Renal cortical epithelial cell (primary cell): ENCODE data around the gene ZNF217. TPM values are rescaled to one million over a fixed set of nuclear protein-coding genes. Genes with fewer than 3 reads are reported as not detected.
"Not testable (repeated sequence)": the region's sequence is repeated elsewhere in the genome, so short reads cannot be mapped to it uniquely, and the experiment has no call there.

Source experiments
- DNase-seq: peaks from one replicate; pipeline ENCODE4 v3.0.0-alpha.2; 2011; ENCODE audit warnings: low read depth
- total RNA-seq: library from RNA; depleted of rRNA; stranded (reverse); fragments of >200 nt; gene quantifications from 2 replicates; pipeline ENCODE4 v1.2.3, GENCODE V29; 2014

The ZNF217 gene
- total RNA-seq, 1 donor from 2014 or later, result 49.4 TPM

DNA sequence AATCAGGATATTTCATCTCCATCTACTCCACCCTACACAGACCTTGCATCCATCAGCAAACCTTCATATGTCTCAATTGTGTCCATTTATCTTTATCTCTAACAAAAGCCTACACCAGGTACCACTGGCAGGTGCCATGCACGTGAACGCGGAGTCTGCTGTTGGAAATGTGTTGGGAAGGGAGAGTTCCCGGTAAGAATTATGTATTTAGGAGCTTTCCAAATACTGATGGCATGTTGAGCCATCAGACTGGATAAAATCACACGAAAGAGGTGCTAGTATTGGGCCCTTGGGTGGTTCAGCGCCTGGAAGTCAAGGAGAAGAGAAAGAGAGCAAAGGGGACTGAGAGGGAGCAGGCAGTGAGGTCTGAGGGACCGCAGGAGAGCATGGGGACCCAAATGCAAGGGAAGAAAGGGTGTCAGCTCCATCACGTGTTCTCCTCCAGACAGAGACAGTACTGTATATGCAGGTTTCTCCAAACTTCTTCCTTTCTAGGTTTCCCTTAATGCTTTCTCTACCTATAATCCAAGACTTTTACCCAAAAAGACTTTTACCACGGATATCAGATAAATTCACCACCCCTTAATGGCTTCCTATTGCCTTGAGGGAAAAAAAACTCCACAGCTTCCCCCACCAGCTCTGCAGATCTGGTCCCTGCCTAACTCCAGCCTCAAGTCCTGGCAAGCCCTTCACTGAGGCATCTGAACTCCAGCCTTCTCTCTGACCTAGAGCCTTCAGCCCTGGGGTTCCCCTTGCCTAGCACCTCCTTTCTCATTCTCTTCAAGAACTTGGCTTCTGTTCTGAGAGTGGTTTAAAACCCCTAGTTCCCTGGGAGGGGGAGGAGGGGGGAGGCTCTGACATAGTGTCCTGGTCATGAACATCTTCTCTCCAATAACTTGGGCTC, 4.8 kb upstream of the ZNF217 start:
- no peak for DNase-seq

DNA sequence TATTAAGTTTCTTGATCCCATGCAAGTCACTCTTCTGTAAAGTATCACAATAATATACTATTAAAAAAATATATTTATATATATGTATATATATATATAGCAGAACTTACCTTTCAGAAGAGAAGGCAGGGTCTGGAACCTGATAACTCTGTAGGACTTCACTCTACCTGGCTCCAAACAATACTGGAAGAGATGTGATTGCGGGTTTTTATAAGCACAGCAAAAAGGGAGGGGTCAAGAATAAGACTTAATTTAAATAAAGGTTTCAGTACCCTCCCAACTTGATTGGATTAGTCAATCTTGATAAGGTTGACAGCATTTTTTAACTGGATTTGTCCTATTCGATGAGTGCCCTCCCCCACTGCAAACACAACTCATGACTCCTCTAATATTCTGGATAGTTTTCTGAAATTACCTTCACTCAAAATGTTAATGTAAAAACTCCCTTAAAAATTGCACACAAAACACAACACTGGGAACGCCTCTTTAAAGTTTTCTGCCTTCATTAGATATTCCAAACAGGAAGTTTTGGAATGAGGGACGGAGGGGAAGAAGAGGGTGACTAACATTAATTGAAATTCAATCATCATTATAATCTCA, 4.0 kb upstream of the ZNF217 start:
- DNase-seq, result no peak

DNA sequence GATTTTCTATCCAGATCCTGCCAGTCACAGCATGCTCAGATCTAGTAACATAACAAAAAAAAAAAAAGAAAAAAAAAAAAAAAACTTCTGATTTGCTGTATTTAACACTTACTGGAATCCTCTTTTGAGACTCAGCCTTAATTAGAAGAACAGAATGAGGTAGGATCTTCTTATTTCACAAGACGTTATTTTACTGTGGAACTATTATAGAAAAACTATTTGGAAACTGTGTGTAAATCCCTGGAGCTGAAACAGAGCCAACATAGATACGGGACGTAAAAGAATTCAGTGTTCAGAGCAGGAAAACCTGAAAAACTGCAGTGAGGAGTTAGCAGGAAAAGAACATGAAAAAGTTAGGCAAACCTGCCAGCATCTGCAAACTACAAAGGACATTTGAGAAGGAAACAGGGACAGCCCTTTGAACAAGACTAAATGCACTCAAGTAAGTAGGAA, 3.4 kb upstream of the ZNF217 start:
- no peak for DNase-seq

DNA sequence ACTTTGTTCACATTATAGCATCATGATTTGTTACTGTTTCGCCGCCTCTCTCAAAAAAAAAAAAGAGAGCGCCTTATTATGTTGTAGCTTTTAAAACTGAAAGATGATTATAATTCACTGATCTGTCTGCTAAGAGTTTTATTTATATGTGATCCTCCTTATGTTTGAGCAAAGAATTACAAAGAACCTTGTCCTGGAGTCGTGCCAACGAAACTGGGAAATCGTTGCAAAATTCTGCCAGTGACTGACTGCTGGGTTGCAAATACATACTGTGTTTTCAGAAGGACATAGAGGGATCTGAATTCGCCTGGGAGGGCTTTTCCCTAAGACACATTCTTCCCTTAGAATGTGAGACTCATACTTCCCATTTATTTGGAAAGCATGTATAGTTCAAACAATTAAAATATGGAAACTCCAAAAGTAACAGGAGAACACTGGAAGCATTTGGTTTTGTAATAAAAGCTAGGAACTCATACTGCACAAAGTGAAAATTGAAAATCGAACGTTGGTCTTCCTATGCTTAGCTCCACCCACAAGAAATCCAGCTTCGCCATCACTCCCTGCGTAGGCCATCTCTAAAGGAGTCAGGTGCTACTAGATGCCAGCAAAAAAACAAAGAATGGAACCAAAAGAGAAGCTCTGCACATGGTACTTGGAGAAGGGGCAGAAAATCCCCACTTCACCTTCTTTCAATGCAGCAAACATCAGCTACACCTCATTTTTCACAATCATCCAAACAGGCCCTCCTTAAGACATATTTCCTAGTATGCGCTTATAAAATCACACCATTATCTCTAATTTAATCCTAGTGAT, 2.8 kb upstream of the ZNF217 start:
- not testable (repeated sequence) for DNase-seq

DNA sequence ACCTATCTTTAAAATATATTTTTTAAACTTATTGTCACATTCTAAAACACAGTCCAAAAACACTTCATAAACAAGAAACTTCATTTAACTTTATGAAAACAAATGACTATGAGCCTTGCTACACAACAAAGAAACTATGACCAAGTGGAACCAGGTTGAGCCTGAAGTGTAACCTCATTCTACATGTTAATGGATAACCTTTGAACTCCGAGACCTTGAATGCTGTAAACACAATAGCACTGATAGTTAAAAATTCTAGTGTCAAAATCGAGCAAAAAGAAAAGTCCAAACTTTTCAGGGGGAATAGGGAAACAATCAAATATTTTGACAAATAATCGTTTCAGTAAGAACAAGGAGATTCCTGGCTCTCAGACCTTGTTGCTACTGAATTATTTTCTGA, 2.1 kb upstream of the ZNF217 start:
- peak; percentile 73 for DNase-seq

DNA sequence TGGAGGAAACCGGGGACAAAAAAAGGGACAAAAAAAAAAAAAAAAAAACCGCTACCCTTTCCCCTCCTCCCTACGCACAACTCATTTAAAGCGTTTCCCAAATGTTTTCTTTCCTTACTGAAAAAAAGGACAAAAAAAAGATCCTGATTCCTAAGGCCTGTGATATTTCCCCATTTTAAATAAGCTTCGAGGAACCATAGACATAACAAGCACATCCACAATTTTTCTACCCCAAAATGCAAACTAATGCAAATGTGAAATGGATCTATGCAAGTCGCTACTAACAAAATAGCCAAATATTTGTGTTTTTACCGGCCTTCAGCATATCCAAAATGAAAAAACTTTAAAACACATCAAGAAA, 1.4 kb upstream of the ZNF217 start:
- no peak for DNase-seq

DNA sequence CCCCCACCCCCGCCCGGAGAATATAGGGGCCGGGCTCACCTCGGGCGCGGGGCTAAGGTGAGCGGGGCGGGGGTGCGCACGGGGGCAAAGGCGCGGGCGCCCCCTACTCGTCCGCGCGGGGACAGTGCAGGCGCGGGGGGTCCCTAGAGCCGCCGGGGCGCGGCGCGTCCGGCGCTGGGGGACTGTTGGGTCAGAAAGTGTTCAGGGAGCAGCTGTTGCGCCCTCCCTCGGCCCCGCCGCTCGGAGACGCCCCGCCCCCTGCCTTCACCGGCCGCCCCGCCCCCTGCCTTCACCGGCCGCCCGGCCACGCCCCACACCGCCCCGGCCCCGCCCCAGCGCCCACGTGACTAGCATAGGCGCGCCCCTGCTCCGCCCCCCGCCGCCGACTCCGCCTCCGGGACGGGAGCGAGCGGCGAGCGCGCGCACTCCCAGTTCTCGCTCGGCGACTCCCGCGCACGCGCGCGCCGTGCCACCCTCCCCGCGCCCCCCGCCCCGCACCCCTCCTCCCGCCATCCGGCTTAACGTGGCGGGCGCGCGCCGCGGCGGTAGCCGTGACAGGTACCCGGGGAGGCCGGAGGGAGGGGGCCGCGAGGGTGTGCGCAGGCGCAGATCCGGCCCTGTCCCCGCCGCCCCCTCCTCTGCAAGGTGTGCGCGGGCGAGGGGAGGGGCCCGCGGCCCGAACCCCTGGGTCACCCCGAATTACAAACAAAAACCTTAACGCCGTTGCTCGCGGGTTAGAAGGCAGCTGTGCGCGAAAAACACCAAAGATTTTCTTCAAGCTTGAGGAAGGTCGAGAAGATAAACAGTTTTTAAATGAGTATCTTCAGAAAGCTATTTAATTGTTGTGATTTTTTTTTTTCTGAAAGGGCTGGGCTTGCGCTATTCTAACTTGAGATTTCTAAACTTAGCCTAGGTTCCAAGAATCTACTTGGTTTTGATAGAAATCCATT, 704 bp upstream of the ZNF217 start:
- DNase-seq, result no peak

DNA sequence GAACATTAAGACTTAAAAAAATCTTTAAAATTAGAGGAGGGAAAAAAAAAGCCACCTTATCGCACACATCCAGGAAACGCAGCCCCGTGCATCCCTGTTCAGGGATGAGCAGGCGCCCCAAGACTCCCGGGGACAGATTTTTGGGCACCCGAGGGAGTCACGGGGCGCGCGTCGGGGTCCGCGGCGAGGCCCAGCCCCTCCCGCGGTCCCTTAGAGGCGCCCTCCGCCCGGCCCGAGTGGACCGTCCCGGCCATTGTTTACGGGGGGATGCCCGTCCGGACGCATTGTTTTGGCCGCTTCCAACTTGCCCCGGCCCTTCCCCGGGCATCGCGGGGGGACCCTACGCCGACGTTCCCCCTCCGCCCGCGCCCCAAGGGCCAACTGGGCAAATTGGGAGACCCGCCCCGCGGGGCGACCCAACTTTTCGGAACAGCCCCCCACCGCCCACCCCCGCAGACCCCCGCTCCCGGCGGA, 610 bp downstream of the ZNF217 start:
- DNase-seq, result no peak

DNA sequence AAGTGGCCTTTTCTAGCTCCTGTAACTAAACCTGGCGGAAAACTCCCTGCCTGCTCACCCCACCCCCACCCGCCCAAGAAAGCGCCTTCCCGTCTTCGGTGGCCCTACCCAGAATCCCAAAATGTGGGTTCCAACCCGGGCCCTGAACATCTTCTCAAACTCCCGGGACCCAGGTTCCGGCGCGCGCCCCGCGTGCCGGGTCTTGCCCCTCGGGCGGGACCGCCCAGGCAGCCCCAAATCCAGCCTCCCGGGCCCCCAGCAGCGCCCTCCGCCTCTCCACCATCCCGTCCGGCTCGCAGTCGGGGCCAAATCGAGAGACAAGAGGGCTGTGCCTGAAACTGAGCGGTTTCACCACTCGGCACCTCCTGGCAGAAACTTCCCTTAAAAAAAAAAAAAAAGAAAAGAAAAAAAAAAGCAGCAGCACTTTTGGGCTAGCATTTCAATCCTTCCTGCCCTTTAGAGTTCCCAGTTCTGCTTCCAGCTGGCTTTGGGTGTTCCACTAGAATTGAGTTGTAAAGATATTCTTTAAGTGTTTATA, 1.1 kb downstream of the ZNF217 start:
- not testable (repeated sequence) for DNase-seq

DNA sequence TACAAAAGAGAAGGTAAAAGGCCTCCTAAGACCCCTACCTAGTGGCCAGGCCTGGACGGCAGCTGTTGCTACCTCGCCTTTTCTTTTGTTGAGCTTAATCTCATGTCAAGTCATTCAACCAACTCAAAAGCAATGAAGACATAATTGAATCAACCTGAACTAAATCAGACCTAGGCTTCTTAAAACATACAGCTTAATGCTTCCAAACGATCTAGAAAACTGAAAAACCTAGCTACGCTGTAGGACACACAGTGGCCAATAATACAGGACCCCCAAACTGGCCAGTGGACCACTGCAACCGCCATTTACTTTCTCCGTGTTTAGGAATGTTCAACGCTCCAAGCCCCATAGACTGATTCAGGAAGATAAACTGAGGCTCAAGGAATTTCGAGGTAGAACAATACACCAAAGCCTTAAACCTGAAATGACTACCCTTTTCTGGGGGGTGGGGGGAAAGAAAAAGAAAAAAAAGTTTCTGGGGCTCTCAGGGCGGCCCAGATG, 1.6 kb downstream of the ZNF217 start:
- not testable (repeated sequence) for DNase-seq

DNA sequence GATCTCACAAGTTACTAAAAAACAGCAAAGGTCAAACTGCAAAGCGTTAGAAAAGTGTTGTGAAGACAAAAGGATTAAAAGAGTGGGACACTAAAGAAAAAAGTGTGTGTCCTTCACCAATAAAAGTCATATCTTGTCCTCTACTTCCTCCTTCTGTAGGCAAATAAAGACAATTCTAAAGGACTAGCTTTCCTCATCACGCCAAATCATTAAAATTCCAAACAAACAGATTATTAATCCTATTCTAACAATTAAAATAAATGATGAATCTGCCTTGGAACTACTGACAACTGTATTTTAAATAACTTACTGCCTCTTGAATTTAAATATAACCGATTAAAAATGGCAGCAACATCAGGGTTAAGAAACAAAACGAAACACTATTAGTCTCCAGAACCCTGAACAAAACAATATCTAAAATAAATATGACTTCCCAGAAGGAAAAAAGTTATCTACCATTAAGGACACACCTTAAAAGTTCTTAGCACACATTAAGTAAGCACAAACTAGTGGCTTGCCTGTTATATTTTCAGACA, 2.4 kb downstream of the ZNF217 start:
- not testable (repeated sequence) for DNase-seq

DNA sequence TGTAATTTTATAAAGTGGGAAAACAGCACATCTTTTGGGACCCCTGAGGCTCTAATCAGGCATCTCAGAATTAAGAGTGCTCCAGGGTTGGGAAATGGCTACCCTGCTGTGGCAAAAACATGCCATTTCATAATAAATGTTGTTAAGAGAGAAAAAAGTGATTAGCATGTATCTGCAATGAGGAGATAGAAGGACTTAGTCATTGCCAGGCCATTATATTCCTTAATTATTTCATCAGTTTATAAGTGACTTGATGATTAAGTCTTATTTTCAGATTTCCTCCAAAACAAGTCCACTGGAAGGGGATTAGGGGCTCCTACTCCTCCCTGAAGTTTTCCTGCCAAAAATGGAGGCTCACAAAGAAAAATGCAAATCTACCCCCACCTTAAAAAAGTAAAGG, 3.0 kb downstream of the ZNF217 start:
- DNase-seq, result not testable (repeated sequence)

DNA sequence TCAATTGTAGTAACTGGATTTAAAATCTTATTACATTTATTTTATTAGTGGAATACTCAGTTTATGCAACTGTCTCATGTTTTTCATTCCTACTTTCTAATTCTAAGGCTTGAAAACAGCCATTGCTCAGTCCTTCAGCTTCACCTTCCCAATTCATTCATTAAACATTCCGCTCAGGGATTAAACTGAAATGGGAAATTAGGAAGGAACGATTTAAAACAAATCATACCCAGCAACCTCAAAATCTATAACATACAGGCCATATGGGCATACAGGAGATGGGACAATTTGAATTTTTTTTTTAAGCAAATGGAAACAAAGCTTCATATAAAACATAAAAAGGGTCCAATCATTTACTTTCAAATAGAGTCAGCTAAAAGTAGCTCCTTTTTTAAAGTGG, 3.5 kb downstream of the ZNF217 start:
- DNase-seq, result not testable (repeated sequence)

DNA sequence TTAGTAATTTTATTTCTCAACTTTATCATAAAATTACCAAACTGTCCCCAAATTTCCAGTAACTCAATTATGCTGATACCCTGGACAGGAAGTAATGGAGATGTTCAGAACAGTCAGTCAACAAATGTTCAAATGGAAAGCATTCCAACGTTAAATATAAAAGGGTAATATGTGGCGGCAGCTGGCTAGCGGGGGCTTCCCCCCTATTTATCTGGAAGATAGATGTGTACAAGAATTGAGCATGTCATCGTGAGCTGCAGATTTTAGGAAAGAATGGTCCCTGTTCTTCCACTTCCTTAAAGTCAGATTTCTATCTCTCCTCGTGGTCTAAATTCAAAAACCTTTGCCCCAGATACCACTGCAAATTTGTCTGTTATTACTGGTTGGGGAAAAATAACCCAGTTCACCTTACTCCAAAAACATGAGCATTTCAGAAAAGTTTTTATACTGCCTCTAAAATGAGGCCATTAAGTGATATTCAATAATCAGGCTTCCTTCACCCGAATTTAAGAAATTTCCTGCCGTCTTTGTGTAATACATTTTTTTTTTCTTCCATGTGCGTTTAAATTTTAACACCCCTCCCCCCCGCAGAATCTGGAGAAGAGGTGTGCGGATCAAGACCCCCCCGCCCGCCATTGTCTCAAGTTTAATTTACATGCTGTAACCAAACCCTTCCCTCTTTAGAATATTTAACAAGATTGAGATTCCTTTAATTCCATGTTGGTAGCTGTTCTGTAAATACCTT, 4.1 kb downstream of the ZNF217 start:
- not testable (repeated sequence) for DNase-seq

DNA sequence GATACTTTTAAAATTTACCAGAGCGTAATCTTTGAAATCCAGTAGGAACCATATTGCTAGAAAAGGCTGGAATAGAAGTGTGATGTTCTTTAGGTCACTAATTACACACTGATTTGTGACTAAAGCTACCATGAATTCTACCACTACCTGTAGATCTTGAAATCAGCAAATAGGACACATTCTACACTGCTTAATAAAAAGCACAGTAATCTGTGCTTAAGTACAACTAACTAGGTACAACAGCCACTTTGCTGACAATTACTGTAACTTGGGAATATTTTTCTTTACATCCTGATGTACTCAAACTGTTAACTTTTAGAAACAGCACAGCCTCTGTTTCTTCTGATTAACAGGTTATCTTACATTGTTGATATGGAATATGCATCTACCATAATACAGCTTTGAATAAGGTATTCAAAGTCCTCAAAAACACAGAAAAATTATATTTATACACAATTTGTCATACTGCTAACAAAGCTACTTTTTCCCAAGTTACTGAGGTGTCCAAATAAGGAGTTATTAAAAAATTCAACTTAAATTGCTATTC, 6.4 kb downstream of the ZNF217 start:
- DNase-seq, result not testable (repeated sequence)

DNA sequence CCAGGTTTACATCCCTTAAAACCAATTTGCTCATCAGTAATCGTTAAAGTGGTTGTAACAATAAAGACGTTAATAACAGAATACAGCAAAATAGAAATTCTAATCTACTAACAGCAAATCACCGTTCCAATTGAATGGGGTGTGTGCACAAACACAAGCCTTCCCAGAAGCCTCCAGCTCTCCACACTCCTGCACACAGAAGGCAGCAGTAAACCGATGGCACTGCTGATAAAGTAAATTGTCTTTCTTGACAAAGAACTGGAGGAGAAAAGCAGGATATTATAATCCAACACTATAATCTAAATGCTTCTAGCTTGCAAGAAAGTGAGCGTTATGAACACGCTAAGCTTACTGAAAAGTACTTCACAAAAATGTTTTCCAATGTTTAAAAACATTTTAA, 7.0 kb downstream of the ZNF217 start:
- no peak for DNase-seq

DNA sequence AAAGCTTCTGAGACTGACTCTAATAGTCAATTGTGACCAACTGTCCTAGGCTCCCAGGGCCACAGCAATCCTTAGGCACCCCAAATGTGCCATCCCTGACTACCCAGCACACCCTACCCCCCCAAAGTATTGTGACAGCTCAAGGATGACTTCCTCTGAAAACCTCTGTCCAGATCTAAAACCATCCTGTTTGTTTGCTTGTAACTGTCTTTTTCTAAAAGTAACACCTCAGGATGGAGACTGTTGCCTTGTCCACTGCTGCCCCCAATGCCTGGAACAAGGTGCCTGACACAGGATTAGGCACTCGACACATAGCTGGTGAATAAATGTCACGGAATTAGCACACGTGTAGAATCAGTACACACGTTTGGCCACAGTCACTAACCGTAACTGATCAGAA, 7.7 kb downstream of the ZNF217 start:
- not testable (repeated sequence) for DNase-seq

DNA sequence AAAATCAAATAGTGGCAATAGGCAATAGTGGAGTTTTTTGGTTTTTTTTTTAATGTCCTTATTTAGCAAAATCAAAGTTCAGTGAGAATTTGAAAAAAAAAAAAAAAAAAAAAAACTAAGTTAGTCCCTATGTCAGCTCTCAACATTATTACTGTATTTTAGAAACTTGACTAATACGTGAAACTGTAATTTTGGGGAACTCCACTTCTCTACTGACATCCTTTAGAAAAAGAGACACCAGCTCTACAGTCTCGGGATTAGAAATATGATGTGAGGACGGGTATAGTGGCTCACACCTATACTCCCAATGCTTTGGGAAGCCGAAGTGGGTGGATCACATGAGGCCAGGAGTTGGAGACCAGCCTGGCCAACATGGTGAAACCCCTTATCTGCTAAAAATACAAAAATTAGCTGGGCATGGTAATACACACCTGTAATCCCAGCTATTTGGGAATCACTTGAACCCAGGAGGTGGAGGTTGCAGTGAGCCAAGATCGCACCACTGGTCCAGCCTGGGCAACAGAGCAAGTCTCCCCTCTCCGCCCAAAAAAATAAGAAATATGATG, 8.6 kb downstream of the ZNF217 start:
- DNase-seq, result not testable (repeated sequence)

DNA sequence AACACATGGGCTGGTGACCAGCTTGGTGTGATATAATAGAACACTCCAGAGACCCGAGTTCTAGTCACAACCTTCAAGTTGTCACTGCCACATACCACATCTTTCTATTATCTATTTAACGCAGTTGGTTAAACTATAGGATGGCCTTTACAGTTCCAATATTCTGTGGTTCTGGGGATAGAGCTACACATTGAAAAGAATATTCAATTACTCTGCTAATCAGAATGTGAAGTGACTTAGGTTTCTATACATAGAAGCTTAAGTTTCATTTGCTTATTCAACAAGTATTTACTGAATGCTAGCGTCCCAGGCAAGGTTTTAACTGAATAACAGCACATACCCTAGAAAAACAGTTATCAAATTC, 9.1 kb downstream of the ZNF217 start:
- not testable (repeated sequence) for DNase-seq
